ENCODE data around the gene CPTP.

DNA sequence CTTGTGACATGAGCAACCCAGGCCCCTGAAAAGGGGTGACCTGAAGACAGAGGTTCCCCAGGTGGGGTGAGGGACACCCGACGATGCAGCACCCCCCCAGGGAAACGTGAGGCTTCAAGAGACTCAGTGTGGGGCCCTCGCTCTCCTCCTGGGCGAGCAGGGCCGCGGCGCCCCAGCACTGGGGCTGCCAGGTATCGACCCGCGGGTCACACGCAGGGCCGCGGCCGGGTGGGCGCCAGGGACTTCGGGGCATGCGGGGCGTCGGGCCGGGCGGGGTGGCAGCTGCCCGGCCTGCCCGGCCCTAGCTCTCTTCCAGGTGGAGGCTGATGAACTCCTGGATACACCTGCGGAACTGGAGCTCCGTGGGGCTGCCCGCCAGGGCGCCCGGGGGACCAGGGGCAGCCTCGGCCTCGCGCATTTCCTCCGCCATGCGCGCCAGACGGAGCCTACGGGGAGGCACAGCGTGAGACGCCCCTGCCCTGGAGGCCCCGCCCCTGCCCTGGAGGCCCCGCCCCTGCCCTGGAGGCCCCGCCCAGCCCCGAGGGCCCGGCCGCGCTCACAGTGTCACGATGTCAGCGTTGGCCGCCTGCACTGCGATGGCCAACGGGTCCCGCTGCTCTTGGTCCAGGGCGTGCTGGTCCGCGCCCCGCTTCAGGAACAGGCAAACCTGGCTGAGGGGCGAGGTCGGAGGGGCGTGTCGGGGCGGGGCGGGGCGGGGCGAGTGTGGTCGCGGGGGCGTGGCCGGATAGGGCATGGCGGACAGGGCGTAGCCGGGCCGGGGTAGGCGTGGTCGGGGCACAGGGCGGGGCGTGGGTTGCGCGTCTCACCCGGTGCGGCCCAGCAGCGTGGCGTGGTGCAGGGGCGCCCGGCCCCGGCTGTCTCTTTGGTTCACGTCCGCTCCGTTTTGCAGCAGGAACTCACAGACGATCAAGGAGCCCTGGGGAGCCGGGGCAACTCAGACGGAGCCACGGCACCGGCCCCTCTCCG lies 31.0 kb upstream of the CPTP start:
- TF ChIP-seq ETV5 (CRISPR knock-in tag; IDR thresholded peaks at IDR 0.05; ENCODE audit: borderline replicate concordance), result no peak
- no peak for TF ChIP-seq EZH2 (conservative IDR thresholded peaks at IDR 0.05; ENCODE audit: low read depth, low read length)
